IPS DF 19.7 (cell line): ENCODE measurements around the gene EHMT1.
"Not testable (repeated sequence)": the region's sequence is repeated elsewhere in the genome, so short reads cannot be mapped to it uniquely, and the experiment has no call there.

ENCODE experiments used
- DNase-seq: peaks from one replicate; pipeline ENCODE4 v3.0.0-alpha.2; 2013; ENCODE audit warnings: low read depth, low spot score

EHMT1 gene

DNA sequence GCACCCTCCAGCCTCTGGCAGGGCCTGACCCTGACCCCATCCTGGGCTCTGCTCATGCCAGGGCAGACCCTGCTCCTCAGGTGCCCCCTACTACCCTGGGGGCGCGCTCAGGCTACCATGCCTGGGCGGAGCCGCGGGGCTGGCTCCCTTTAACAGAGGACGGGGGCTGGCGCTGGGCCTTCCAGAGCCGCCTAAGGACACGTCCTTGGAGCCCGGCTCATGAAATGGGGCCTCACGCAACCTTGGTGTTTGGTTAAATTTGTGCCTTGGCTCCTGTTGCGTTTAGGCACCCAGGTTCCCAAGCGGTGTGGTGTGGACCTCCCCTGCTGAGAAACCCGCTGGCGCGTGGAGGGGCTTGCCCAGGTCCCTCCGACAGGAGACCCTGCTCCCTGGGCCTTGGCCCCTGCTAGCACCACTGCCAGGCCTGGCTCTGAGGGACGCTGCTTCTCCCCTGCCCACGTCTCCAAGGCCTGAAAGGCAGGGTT lies 3.4 kb upstream of the EHMT1 start:
- DNase-seq = no peak

DNA sequence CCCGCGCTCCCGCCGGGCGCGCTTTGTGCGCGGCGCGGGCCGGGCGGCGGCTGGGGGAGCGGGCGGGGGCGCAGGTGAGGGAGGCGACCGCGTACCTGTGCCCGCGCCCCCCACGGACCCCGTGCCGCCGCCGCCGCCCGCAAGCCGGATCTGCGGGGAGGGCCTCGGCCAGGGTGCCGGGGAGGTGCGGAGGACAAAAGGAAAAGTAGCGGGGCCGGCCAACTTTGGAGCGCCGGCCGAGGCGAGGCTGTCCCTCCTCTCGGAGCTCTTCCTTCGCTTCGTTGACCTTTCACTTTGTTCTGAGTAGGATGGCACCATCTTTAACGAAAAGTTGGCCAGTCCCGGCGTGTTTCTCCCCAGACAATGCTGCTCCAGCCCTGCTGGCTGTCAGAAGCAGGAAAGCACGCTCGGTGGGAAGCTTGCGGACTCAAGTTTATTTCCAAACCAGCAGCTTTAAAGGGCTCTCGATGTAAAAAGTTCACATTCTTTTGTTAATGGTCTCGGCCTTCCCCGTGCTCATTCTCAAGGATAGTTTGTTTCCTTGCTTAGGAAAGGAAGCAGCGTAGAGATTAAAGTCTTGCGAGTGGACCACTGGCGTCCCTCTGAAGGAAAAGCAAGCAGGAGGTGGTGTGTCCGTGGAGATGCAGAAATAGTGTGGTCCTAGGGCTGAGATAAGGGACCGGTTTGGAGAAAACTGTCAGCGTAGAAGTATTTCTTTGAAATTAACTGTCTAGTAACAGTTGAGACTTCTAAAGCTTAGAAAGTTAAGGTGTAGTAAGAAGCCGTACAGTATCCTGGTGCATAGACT lies 639 bp downstream of the EHMT1 start:
- no peak for DNase-seq

DNA sequence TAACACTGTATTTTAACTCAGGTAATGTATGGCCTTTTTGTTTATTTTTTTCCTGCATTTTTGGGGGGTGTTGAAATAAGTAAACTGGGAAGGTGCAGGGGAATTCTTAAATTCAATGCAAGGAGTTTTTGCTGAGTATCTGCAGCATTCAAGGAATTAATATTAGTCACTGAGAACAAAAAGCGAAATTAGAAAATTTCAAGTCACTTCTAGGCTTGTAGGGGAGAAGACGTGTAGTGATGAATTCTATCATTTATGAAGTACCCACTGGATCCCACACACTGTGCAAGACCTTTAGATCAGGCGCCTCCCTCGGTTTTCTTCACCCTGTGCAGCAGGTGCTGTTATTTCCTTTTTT lies 1.2 kb downstream of the EHMT1 start:
- no peak for DNase-seq

DNA sequence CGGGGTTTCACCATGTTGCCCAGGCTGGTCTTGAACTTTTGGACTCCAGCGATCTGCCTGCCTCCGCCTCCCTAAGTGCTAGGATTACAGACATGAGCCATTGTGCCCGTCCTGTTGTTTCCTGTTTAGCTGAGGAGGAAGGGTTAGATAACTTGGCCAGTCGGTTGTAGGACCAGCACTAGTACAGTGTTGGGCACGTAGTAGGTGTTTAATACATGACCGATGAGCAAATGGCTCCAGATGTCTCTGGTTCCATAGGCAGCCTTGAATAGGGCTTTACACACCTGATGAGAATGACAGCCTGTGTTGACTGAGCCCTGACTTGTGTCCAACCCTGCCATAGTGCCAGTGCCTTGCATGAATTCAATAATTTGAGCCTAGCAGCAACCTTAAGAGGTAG lies 1.8 kb downstream of the EHMT1 start:
- no peak for DNase-seq

DNA sequence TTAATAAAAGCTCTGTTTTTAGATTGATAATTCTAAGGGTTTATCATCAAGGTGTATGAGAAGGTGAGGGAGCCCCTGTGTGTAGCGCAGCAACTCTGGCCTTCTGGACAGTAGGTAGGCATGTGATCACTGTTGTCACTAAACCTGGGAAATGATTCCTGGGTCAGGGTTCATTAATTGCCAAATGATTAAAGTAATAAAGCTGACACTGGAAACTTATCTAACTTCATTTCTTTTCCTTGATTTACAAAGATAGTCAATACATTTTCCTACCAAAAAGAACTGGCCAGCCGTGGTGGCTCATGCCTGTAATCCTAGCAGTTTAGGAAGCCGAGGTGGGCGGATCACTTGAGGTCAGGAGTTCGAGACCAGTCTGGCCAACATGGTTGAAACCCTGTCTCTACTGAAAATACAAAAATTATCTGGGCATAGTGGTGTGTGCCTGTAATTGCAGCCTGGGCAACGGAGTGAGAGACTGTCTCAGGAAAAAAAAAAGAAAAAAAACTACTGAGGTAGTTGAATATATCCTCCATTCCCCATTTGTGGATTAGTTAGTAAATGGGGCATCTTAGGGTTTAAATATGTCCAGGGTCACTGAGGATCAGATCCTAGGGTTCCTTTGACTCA lies 2.4 kb downstream of the EHMT1 start:
- DNase-seq = no peak

DNA sequence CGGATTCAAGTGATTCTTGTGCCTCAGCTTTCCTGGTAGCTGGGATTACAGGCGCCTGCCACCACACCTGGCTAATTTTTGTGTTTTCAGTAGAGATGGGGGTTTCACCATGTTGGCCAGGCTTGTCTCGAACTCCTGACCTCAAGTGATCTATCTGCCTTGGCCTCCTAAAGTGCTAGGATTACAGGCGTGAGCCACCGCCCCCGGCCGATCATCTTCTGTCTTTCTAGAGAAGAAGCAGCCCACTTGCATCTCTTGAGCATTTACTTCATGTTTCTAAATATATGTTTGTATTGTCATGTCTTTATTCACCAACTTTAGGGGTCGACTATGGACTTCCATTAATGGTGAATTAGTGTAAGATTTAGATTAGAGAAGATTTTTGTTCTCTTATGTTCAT lies 3.4 kb downstream of the EHMT1 start:
- DNase-seq = not testable (repeated sequence)

DNA sequence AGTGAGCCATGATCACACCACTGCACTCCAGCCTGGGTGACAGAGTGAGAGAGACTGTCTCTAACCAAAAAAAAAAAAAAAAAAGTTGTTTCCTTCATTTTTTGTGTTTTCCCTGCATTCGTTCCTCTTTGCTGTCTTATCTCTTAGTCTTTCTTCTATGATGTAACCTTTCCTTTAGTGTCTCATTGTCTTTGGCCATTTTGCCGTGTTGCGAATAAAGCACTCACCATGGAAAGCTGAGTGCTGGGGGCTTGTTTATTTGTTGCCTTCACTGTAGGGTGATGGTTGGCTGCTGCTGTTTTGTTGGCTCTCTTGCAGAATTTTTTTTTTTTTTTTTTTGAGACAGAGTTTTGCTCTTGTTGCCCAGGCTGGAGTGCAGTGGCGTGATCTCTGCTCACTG lies 7.7 kb downstream of the EHMT1 start:
- no peak for DNase-seq

DNA sequence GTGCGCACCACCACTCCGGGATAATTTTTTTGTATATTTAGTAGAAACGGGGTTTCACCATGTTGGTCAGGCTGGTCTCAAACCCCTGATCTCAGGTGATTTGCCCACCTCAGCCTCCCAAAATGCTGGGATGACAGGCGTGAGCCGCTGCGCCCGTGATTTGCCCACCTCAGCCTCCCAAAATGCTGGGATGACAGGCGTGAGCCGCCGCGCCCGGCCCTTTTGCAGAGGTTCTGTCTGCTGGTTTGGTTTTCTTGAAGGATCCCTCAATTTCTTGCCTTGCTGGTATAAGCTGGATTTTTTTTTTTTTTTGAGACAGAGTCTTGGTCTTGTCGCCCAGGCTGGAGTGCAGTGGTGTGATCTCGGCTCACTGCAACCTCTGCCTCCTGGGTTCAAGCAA lies 8.6 kb downstream of the EHMT1 start:
- not testable (repeated sequence) for DNase-seq

DNA sequence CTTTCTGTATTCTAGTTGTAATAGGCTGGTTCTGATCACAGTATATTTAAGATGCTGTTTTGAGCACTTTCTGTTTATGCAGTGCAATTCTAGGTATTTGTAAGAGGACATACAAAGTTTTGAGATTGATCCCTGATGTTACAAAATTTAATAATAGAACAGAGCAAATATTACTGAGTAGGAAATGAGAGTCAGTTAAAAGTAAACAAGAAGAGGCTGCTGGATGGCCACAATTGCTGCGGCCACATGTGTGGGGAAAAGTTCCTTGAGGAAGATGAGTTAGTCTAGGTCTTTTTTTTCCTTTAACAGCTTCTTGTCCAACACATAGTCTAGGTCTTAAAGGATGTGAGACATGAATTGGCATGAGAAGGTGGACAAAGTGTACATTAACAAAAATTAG lies 11.3 kb downstream of the EHMT1 start:
- DNase-seq = no peak

DNA sequence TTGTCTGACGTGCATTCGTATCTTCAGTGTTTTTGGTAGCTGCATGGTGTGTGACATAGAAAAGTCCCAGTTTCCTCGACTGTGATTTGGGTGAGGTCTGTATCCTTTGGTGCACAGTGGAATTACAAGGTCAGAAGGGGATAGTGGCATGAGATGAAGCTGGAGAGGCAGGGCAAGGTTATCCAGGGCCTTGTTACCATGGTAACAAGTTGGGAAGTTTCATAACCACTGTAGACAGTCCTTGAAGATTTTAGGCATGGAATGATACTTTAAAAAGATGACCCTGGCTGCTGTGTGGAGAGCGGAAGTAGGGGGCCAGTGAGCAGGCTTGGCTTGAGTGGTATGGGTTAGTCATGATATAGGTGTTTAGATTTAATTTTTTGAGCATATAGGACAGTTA lies 11.9 kb downstream of the EHMT1 start:
- DNase-seq = no peak

DNA sequence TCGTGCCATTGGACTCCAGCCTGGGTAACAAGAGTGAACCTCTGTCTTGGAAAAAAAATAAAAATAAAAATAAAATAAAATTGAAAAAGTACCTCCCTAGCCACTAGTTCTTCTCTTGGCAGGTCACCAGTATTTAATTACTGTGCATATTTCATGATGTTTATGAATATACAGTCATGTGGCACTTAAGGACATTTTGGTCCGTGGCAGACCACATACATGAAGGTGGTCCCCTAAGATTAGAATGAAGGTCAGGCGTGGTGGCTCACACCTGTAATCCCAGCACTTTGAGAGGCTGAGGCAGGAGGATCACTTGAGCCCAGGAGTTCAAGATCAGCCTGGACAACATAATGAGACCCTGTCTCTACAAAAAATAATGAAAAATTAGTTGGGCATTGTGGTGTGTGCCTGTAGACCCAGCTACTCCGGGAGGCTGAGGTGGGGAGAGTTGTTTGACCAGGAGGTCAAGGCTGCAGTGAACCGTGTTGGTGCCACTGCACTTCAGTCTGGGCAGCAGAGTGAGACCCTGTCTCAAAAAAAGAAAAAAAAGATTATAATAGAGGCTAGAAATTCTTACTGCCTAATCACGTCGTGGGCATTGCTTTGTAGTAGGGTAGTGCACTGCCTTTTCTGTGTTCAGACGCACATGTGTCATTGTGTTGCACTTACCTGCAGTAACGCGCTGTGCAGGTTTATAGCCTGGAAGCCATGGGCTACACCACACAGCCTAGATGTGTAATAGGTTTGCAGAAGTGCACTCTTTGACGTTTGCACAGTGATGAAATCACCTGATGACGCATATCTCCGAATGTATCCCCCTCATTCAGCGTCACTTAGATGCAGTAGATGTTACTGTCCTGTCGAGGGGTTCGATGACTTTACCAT lies 12.8 kb downstream of the EHMT1 start:
- DNase-seq = no peak

DNA sequence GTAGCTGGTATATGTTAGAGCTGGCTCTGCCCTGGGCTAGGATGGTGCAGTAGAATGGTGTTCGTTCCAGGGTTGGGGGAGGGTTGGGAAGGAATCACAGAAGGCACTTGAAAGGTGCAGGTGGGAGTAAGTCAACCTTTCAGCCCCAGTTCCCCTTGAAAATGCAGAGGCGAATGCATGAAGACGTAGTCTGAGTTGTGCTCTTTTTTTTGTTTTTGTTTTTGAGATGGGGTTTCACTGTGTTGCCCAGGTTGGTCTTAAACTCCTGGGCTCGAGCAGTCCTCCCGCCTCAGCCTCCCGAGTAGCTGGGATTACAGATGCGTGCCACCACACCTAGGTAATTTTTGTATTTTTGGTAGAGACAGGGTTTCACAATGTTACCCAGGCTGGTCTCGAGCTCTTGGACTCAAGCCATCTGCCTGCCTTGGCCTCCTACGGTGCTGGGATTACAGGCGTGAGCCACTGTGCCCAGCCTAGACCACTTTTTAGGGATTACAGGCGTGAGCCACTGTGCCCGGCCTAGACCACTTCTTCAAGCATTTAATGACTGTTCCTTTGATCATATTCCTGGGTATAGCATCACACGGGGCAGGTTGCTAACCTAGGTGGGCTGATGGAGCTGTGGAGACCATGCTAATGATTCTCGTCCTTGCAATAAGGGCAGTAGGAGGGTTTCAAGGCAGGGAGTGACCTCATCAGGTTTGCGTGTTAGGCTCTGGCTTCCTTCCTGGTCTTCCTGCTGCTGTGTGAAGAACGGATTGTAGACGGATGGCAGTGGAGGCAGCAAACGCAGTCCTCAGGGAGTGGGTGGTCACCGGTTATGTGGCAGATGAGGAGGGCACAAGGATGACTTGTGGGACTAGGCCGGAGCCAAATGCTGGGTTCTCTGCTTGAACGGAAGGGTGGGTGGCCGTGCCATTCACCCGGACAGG lies 13.7 kb downstream of the EHMT1 start:
- no peak for DNase-seq

DNA sequence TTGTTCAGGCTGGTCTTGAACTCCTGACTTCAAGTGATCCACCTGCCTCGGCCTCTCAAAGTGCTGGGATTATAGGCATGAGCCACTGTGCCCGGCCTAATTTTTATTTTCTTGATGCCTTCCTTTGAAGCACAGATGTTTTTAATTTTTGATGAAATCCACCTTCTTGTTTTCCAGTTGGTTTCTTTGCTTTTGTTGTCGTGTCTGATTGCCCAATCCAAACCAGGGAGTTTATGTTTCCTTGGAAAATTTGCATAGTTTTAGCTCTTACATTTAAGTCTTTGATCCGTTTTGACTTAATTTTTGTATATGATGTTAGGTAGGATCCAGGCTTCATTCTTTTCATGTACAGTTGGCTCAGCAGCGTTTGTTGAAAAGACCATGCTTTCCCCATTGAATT lies 15.2 kb downstream of the EHMT1 start:
- no peak for DNase-seq

DNA sequence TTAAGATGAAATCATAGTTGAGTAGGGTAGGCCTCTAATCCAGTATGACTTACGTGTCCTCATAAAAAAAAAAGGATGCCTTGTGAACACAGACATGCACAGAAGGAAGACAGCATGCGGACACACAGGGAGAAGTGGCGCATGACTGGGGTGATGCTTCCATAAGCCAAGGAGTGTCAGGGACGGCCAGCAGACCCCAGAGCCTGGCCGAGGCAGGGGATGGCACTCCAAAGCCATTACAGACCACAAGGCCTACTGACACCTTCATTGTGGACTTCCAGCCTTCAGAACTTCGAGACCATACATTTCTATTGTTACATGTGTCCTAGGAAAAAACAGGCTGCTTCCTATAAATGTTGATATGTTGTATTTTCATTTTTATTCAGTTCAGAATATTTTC lies 19.9 kb downstream of the EHMT1 start:
- no peak for DNase-seq

DNA sequence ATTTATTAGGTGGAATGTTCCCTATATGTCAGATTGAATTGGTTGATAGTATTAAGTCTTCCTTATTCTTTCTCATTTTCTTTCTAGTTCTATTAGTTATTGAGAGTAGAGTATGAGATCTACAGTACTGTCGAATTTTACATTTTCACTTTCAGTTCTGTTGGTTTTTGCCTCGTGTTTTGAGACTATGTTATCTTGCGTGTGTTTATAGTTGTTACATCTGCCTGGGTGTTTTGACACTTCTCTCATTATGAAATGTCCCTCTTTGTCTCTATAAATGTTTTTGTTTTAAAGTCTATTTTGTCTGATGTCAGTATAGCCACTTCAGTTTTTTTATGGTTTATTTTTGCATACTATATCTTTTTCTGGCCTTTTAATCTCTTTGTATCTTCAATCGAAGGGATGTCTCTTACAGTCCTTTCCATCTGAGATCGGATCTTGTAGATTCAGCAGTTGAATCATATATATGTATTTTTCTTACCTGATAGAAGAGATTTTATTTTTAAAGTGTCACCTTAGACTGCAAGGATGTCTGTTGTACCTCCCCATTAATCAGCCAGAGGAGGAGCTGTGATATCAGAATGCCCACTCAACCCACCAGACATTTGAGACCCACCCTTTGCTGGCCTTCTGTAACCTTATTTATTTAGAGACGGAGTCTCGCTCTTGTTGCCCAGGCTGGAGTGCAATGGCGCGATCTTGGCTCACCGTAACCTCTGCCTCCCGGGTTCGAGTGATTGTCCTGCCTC lies 20.7 kb downstream of the EHMT1 start:
- DNase-seq = no peak

DNA sequence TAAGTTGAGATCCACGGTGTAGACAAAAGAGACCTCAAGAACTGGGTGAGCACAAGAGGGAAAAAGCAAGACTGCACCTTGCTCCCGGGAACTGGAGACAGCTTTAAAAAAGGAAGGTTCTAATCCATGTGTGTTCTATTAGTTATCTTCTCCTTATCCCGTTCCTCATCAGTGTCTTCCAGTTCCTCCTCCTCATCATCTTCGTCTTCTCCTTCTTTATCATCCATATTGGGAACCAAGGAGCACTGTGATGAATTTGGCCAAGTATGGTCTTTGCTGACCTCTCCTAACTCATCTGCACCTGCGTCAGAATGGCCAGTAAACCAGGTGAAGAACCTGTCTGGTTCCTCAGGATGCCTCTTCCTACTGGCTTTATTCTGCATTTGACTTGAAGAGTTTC lies 22.1 kb downstream of the EHMT1 start:
- DNase-seq = no peak

DNA sequence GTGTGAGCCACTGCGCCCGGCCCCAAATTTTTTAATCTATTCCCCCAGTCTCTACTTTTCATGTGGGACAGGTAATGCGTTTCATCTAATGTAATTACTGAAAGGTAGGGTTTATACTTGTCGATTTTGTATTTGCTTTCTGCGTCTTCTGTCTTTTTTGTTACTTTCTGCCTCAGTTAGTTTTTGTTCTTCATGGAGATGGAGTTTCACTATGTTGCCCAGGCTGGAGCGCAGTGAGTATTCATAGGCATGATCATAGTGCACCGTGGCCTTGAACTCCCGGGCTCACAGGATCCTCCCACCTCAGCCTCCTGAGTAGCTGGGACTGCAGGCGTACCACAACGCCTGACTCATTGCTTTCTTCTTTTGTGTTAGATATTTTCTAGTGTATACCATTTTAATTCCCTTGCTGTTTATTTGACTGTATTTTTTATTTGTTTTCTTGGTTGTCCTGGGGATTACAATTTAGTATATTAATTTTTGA lies 23.4 kb downstream of the EHMT1 start:
- DNase-seq = no peak

DNA sequence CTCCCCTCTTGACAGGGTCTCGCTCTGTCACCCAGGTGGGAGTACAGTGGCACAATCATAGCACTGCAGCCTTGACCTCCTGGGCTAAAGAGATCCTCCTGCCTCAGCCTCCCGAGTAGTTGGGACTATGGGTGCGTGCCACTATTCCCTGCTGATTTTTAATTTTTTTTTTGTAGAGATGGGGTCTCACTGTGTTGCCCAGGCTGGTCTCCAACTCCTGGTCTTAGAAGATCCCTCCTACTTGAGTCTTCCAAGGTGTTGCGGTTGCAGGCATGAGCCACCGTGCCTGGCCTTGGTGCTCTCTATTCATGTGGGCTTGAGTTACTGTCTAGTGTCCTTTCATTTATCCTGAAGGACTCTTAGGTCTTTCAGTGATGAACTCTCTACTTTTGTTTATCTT lies 24.1 kb downstream of the EHMT1 start:
- no peak for DNase-seq

DNA sequence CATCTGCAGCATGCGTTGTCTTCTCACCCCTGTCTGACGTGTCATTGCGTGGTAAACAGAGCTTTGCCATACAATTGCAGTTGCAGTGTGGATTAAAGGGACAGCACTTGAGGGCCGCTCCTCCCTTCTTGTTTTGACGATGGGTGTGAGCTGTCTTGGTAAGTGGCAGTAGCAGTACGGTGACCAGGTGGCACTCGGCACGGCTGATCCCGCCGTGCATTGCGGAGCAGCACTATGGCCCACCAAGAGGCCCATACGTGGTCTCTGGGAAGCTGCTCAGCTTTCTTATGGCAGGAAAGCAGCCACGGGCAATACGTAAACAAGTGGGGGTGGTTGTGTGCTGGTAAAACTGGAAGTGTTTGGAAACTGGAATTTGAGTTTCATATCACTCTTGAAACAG lies 25.1 kb downstream of the EHMT1 start:
- no peak for DNase-seq

DNA sequence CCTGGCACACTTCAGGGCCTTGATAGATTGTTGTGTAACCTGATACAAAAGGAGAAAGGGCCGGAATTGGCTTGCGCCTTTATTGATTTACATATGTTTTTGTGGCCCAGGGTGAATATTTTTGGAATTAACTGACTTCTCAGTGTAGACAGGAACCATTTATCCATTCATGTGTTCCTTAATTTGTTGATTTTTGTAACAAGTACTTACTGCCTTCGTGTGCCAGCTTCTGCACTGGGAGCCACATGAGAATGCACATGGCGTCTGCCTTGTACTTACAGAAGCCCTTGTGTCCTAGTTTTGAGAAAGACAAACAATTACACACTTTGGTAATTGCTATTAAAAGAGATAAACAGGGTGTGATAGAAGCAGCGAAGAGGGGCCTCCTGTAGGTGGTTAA lies 26.4 kb downstream of the EHMT1 start:
- no peak for DNase-seq
